Measurements from ENCODE around the gene DAAM1.
A peak's percentile ranks its signal among the peaks of the same experiment; 100 is the strongest.

The DAAM1 gene

DNA sequence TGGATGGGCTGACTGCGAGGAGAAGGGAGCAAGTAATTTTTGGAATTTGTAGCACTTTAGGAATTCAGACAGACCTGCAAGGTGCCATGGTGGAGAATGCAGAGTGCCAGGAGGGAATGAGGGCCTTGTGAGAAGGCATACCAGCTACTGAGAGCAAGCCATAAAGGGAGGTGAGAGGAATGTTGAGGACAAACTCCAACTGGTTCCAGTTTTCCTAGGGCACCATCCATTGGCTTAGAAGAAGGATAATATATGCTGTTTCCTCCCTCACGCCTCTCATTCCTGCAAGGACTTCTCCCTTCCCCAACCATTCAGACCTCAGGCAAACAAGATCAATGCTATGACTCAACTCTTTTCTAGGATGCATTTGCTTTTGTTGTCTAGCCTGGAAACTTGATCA is 11.2 kb upstream of the DAAM1 start:
- no peak overlapping the region for H3K4me3 Mint-ChIP-seq
- no peaks in the 10 kb centered on the region for H3K36me3 Mint-ChIP-seq
- no peaks in the 10 kb centered on the region for H3K9me3 Mint-ChIP-seq (ENCODE audit: low read depth)
- peaks cover 13% of the 10 kb centered on the region for H3K27me3 Mint-ChIP-seq
- H3K27ac Mint-ChIP-seq = no peak overlapping the region
- no peaks in the 10 kb centered on the region for H3K4me1 Mint-ChIP-seq (ENCODE audit: low read depth)

DNA sequence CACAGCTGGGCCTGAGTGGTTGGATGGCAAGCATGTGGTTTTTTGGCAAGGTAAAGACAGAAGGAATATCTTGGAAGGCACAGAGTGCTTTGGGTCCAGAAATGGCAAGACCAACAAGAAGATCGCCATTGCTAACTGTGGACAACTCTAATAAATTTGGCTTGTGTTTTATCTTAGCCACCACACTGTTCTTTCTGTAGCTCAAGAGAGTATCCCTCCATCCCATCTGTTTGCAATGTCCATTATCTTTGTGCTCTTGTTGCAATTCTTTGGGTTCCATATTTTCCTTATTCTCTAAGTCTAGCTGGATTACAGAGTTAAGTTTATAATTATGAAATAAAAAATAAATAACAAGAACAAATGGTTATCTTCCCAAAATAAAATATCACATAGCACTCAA is 6.7 kb upstream of the DAAM1 start:
- H3K27me3 Mint-ChIP-seq = peaks cover 18% of the 10 kb centered on the region
- H3K9me3 Mint-ChIP-seq (ENCODE audit: low read depth) = no peaks in the 10 kb centered on the region
- no peak overlapping the region for H3K27ac Mint-ChIP-seq
- H3K4me1 Mint-ChIP-seq (ENCODE audit: low read depth) = no peaks in the 10 kb centered on the region
- no peak overlapping the region for H3K4me3 Mint-ChIP-seq
- no peaks in the 10 kb centered on the region for H3K36me3 Mint-ChIP-seq

DNA sequence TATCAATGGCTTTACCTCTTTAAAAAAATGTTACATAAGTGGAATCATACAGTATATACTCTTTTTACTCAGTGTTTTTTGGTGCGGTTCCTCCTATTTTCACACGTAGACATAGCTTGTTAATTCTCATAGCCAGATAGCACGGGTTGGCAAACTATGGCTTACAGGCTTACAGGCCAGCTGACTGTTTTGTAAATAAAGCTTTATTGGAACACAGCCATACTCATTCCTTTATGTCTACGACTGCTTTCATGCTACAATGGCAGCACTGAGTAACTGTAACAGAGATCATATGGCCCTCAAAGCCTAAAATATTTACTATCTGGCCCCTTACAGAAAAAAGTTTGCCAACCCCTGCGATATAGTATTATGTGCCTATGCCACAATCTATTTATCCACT is 5.8 kb upstream of the DAAM1 start:
- H3K9me3 Mint-ChIP-seq (ENCODE audit: low read depth) = no peaks in the 10 kb centered on the region
- H3K4me1 Mint-ChIP-seq (ENCODE audit: low read depth) = peaks cover 3% of the 10 kb centered on the region
- H3K4me3 Mint-ChIP-seq = no peak overlapping the region
- no peak overlapping the region for H3K27ac Mint-ChIP-seq
- H3K36me3 Mint-ChIP-seq = no peaks in the 10 kb centered on the region
- peaks cover 18% of the 10 kb centered on the region for H3K27me3 Mint-ChIP-seq

DNA sequence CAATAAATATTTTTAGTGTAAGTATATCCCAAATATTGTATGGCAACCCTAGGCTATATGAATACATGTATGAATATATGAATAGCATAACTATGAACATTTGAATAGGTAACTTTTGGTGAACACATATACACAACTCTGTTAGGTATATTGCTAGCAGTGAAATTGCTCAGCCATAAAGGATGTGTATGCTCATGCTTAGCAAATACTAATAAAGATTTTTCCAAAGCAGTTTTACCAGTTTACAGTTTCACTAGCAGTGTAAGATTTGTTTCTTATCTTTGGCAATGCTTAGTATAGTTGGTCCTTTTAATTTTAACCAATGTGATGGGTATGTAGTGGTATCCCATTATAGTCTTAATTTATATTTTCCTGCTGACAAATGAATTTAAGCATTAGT is 5.3 kb upstream of the DAAM1 start:
- no peaks in the 10 kb centered on the region for H3K36me3 Mint-ChIP-seq
- peaks cover 5% of the 10 kb centered on the region for H3K4me1 Mint-ChIP-seq (ENCODE audit: low read depth)
- H3K4me3 Mint-ChIP-seq = no peak overlapping the region
- H3K9me3 Mint-ChIP-seq (ENCODE audit: low read depth) = no peaks in the 10 kb centered on the region
- H3K27me3 Mint-ChIP-seq = peaks cover 18% of the 10 kb centered on the region
- no peak overlapping the region for H3K27ac Mint-ChIP-seq

DNA sequence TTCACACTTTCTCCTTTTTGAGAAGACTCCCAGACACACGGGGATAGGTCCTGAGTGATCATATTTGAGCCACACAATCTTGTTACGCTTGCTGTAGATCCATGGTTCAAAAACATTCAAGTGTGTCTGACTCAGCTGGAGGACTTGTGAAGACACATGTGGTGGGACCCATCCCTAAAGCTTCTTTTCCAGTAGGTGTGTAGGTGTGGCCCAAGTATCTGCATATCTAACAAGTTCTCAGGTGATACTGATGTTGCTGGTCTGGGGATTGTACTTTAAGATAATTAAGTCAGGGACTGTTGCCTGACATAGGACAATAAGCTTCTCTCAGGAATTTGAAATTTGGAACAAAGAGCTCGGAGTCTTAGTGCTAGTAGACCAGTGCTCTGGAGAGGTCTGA is 4.1 kb upstream of the DAAM1 start:
- H3K27me3 Mint-ChIP-seq = peaks cover 13% of the 10 kb centered on the region
- peaks cover 6% of the 10 kb centered on the region for H3K4me1 Mint-ChIP-seq (ENCODE audit: low read depth)
- no peak overlapping the region for H3K27ac Mint-ChIP-seq
- no peaks in the 10 kb centered on the region for H3K36me3 Mint-ChIP-seq
- H3K4me3 Mint-ChIP-seq = no peak overlapping the region
- no peaks in the 10 kb centered on the region for H3K9me3 Mint-ChIP-seq (ENCODE audit: low read depth)

DNA sequence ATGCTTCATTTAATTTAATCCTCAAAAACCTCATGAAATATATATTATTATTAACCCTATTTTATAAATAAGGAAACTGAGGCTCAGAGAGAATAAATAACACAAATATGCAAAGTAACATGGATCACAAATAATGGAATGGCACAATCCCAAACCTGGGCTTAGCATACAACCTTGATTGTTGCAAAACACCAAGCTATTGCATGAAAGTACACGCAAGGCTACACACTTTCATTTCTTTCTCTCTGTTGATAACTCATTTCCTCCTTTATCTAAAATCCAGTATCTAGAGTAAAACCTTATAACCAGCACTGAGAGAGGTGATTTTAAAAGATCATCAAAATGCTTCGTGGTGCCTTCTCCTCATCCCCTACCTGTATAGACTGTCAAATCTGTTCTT is 2.8 kb upstream of the DAAM1 start:
- Mint-ChIP-seq H3K4me1 (ENCODE audit: low read depth) (peaks cover 16% of the 10 kb centered on the region), H3K36me3 (no peaks in the 10 kb centered on the region), H3K4me3 (no peak overlapping the region), H3K27me3 (peaks cover 8% of the 10 kb centered on the region), H3K9me3 (ENCODE audit: low read depth) (no peaks in the 10 kb centered on the region), H3K27ac (no peak overlapping the region)

DNA sequence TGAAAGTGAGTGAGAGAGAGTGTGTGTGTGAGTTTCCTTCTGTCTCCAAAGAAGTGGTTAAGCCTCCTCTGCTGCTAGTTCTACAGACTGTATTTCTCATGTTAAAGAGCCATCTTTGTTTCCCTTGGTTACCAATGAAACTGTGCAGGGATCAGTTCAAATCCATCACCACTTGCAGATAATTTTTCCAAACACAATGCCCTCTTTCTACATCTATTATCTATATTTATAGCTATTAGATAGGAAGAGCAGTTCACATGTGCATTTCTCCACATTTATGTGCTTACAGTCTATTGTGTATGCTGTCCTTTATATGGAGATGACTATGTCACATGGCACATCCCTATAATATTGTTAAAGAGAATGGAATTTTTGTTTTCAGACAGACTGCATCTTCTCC is 2.2 kb upstream of the DAAM1 start:
- Mint-ChIP-seq H3K9me3 (ENCODE audit: low read depth) (no peaks in the 10 kb centered on the region), H3K4me3 (no peak overlapping the region), H3K27me3 (peaks cover 7% of the 10 kb centered on the region)

DNA sequence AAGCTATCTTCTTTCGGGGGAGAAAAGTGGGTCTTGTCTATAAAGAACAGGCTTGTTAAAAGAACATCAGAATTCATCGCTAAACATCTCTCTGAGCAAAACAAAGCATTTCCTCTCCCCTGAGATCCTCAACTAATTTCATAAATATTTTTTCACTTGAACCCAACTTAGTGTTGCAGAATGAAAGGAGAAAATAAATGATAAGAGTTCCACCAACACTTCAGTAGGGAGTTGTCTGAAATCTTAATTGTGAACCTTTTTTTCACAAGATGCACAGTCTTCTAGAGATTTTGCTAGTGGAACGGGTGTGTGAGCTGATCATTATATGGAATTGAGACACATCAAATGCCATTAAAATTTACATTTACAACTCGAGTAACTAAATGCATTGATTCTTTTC is 1.3 kb upstream of the DAAM1 start:
- no peak overlapping the region for H3K27ac Mint-ChIP-seq
- H3K36me3 Mint-ChIP-seq = no peaks in the 10 kb centered on the region
- peak overlapping the region; percentile 96 for H3K4me3 Mint-ChIP-seq
- H3K4me1 Mint-ChIP-seq (ENCODE audit: low read depth) = peaks cover 16% of the 10 kb centered on the region
- H3K27me3 Mint-ChIP-seq = peaks cover 4% of the 10 kb centered on the region
- no peaks in the 10 kb centered on the region for H3K9me3 Mint-ChIP-seq (ENCODE audit: low read depth)

More for the DNA sequence above, 2.2 kb upstream of the DAAM1 start:
- no peak overlapping the region for H3K27ac Mint-ChIP-seq
- H3K4me1 Mint-ChIP-seq (ENCODE audit: low read depth) = peaks cover 16% of the 10 kb centered on the region
- H3K36me3 Mint-ChIP-seq = no peaks in the 10 kb centered on the region

DNA sequence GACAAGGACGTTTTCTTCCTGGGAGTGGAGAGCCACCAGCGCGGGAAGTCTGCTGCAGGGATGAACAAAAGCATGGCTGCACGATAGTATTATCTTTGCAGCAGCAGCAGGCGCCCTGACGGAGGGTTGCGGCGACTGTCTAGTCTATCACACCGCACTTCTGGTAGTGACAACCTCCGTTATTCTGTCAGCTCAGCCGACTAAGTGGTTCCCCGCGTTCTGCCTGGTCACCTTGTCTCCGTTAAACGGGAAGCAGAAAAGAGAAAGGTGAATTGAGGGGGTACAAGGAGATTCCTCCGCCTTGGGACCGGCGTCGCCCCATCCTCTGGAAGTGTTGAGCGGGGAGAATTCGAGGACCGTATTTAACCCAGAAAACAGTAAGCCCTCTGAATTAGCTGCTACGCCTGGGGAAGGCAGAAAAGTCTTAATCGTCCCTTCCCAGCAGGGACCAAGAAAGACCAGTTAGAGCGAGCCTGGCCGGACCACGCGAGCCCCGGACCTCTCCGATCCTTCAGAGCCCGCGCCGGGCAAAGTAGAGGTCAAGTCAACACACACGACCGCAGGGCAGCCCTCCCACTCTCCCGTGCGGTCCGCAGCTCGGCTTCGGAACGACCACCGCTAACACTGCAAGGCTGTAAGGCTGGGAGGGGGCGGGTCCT is 536 bp upstream of the DAAM1 start:
- H3K27me3 Mint-ChIP-seq = peaks cover 4% of the 10 kb centered on the region
- peaks cover 16% of the 10 kb centered on the region for H3K4me1 Mint-ChIP-seq (ENCODE audit: low read depth)
- peak overlapping the region; percentile 96 for H3K4me3 Mint-ChIP-seq
- H3K27ac Mint-ChIP-seq = peak overlapping the region; percentile 82
- H3K9me3 Mint-ChIP-seq (ENCODE audit: low read depth) = no peaks in the 10 kb centered on the region
- no peaks in the 10 kb centered on the region for H3K36me3 Mint-ChIP-seq

DNA sequence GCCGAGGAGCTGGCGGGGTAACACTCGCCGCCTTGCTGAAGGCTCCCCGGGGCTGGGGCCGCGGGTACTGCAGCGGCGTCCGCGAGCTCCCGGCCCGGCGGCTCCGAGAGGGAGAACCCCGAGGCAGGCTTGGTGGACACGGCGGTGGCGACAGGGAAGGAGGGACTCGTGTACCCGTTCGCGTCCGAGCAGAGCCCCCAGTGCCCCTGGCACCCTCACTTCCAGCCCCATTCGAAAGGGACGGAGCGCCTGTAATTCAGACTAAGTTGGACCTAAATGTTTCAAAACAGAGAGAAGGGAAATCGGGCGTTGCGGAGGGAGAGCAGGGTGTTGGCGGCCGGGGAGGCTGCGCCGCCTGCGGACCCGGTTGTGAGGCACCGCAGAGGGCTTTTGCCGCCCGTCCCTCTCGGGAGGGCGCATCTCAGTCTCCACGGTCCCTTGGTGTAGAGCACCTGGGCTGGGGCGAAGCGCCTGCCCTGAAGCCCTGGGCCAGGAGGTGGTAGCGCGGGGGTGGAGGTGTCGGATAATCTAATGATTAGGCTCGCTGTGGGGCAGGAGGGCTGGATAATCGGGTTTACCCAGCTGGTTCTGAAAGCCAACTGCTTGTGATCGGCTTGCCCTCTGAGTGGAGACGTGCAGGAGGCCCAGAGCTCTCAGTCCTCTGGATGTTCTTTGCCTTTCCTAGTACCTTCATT is 771 bp downstream of the DAAM1 start:
- H3K27ac Mint-ChIP-seq = peak overlapping the region; percentile 68
- H3K27me3 Mint-ChIP-seq = peaks cover 1% of the 10 kb centered on the region
- no peaks in the 10 kb centered on the region for H3K36me3 Mint-ChIP-seq
- H3K4me3 Mint-ChIP-seq = peak overlapping the region; percentile 96
- no peaks in the 10 kb centered on the region for H3K9me3 Mint-ChIP-seq (ENCODE audit: low read depth)
- peaks cover 16% of the 10 kb centered on the region for H3K4me1 Mint-ChIP-seq (ENCODE audit: low read depth)

DNA sequence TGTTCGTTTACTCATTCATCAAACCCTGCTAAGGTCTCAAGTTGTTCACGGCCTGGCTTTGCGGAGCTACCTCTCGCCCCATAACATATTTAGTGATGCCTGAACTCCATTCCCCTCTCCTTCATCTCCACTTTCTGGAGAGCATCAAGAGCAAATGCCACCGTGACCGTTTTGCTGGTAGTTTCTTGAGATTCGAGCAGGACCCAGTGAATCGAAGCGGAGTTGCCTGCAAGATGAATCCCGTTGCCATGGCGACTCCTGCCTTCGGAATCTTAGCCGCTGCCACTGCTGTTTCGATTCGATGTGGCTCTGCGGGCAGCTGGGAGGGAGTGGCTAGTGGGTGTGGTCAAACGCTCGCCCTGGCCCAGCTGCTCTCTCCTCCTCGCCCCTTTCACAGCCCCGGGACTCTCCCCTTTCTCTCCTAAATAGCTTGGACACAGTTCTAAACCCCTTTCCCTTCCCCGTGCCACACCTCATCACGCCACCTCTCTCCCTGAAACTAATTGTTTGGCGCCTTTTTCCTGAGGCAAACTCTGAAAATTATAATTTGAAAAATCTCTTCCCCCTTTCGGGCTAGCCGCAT is 1.4 kb downstream of the DAAM1 start:
- Mint-ChIP-seq H3K36me3 (no peaks in the 10 kb centered on the region), H3K9me3 (ENCODE audit: low read depth) (no peaks in the 10 kb centered on the region), H3K4me3 (peak overlapping the region; percentile 96), H3K4me1 (ENCODE audit: low read depth) (peaks cover 16% of the 10 kb centered on the region), H3K27ac (peak overlapping the region; percentile 68), H3K27me3 (no peaks in the 10 kb centered on the region)

DNA sequence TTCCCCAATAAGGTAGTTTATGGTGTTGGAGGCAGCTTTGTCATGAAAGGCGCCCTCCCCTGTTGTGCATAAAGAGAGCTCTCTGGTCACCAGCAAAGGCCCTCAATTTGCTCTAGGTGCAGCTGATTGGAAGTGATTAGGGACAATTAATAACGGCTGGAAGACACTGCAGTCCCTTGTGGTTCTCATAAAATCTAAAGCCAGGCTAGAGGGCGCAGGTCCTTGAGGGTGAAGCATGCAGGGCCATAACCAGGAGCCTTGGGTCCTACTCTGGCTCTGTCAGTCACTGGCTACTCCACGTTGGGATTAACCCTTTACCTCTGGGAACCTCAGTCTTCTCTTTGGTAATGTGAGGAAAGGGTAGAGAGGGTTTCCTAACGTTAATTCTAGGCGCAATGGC is 1.9 kb downstream of the DAAM1 start:
- Mint-ChIP-seq H3K4me1 (ENCODE audit: low read depth) (peaks cover 16% of the 10 kb centered on the region), H3K4me3 (peak overlapping the region; percentile 96), H3K36me3 (no peaks in the 10 kb centered on the region), H3K27ac (no peak overlapping the region), H3K27me3 (no peaks in the 10 kb centered on the region), H3K9me3 (ENCODE audit: low read depth) (no peaks in the 10 kb centered on the region)

DNA sequence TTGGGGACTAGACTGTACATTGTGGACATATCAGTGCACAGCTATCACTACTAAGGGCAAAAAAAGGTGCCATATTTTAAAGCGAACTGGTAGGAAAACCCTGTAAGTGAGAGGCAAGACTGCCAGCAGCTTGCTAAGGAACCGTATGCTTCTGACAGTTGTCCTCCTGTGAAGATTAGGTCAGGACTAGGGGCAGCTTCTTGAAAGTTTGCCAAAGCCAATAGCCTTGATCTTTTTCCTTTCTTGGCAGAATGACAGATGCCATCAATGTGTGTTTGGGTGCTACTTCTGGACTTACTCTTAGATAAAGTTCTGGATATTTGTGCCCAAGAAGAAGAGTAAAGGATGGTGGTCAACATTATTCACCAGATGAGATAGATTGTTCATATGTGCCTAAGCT is 7.4 kb downstream of the DAAM1 start:
- H3K4me1 Mint-ChIP-seq (ENCODE audit: low read depth) = peaks cover 3% of the 10 kb centered on the region
- no peaks in the 10 kb centered on the region for H3K27me3 Mint-ChIP-seq
- no peak overlapping the region for H3K4me3 Mint-ChIP-seq

DNA sequence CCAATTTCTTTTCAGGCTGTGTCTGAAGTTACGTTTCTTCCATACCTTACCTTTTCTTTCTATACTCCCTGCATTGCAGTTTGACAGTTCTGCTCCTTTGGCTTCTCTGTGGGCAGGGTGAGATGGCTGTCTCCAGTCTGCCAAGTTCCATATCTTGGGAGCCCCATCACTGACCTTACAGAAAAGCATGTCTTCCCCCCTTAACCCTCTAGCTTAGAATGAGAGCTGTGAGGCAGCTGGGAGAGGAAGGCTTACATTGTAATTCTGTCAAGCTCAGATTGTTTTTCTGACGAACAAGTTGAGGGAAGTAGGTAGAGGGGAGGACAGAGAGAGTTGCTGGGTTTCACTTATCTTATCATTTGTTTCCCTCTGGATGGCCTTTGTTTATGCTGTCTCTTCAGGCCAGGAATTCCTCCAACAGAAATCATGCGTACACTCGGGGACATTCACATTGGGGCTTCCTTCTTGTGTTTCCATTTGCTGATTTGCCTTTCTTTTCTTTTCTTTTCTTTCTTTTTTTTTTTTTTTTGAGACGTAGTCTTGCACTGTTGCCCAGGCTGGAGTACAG is 9.3 kb downstream of the DAAM1 start:
- H3K9me3 Mint-ChIP-seq (ENCODE audit: low read depth) = no peaks in the 10 kb centered on the region
- H3K36me3 Mint-ChIP-seq = no peaks in the 10 kb centered on the region
- no peak overlapping the region for H3K27ac Mint-ChIP-seq
- no peak overlapping the region for H3K4me3 Mint-ChIP-seq
- H3K4me1 Mint-ChIP-seq (ENCODE audit: low read depth) = peaks cover 10% of the 10 kb centered on the region
- H3K27me3 Mint-ChIP-seq = no peaks in the 10 kb centered on the region

More for the DNA sequence above, 7.4 kb downstream of the DAAM1 start:
- H3K36me3 Mint-ChIP-seq = no peaks in the 10 kb centered on the region
- no peak overlapping the region for H3K27ac Mint-ChIP-seq
- H3K9me3 Mint-ChIP-seq (ENCODE audit: low read depth) = no peaks in the 10 kb centered on the region

DNA sequence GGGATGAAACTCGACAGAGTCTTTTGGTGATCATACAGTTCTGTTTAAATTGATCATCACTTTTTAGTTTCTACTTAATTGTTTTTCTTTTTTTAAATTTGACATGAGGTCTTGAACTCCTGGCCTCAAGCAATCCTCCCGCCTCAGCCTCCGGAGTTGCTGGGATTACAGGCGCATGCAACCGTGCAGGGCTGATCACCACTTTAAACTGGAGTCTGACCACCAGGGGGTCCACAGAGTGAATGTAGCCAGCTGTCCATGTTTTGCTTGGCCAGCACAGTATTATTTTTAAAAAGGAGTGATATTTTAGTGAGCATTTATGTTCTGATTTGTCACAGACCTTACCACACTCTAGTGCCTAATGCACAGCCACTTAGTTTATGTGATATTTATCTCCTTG is 10.7 kb downstream of the DAAM1 start:
- Mint-ChIP-seq H3K27me3 (no peaks in the 10 kb centered on the region), H3K27ac (no peak overlapping the region), H3K36me3 (no peaks in the 10 kb centered on the region), H3K4me3 (no peak overlapping the region), H3K4me1 (ENCODE audit: low read depth) (peaks cover 10% of the 10 kb centered on the region), H3K9me3 (ENCODE audit: low read depth) (no peaks in the 10 kb centered on the region)
